GM21367 (cell line): ENCODE data around the gene LMO7.

ENCODE experiments used
- ATAC-seq: cut with Tn5 transposase; IDR thresholded peaks from one replicate; pipeline ENCODE4 v1.9.1; 2021; ENCODE audit not compliant: unreplicated experiment

Gene LMO7

DNA sequence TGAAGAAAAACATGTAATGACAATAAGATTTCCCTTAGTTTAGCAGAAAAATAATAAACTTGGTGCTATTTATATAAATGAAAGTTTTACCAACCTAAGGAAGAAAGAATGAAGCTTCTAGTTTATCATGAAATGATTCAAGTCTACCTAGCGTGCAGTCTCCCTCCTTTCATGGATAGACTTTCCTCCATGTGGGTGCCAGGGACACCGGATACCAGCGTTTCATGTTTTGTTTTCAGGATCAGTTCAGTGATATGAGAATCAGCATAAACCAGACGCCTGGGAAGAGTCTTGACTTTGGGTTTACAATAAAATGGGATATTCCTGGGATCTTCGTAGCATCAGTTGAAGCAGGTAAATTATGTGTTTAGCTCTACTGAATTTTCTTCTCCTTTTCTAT, 196.7 kb downstream of the LMO7 start:
- no peak for ATAC-seq

- ATAC-seq, result no peak
Measured at GRCh38 chr13:75836441-75836840, 200.3 kb downstream of the LMO7 start.

DNA sequence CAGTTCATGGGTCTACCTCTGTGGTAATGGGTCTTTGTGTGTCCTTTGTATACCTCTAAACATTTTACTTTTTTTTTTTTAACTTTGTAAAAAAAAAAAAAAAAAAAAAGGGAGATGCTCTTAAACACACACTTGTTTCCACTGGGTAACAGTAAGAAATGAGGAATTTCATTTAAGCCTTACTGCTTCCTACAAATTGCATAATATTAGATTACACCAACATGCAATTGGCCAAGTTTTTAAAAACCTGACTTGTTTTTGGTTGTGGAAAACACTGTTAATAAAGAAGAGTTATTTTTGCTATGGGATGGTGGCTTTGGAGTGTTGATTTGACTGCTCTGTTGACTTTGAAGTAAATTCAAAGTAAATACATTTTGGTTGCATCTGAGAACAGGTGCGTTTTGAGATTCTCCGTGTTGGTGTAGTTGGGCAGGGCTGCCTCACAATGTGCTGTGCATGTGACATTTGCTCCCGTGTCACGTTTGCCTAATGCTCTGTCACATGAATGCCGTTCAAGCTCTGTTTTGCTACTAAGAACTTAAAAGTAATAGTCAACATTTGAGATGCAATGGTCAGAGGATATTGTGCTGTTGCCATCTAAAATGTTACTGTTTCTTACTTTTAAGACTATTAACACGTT, 202.4 kb downstream of the LMO7 start:
- ATAC-seq, result no peak

- ATAC-seq, result no peak
Measured at GRCh38 chr13:75839406-75839805, 203.3 kb downstream of the LMO7 start.

GRCh38 chr13:75841905-75842304, 205.8 kb downstream of the LMO7 start:
- no peak for ATAC-seq

- no peak for ATAC-seq
Measured at GRCh38 chr13:75843074-75843473, 206.9 kb downstream of the LMO7 start.

DNA sequence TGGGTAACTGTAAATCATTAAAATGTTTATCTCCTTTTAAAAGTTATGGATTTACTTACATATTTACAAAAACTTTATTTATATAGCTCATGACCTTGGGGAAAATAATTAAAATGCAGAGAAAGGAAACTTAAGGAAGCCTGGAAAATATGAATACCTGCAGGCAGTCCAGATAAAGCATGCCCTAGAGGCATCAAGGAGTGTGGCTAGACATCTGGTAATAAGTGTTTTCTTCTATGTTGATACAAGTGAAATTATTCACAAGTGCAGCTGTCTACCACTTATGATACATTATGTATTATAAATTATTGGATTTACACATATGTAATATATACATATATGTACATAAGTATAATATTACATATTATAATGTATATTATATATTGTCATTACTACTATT, 207.9 kb downstream of the LMO7 start:
- no peak for ATAC-seq

DNA sequence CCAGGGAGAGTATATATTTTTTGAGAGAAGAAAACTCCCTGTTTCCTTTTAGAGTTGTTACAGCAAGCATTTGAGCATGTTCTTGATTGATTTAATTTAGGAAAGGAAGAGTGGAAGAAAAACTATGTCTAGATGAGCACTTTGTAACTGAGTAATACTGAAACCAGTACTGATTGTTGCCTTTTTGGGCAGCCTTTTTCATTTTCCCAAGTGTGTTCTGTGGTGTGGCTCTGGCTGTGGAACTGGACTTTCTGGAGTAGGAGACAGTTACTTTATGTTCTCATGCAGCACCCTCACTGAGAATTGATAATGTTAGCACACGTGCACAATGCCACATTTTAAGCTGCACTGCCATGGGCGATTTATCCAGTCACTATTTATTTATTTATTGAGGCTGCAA, 211.5 kb downstream of the LMO7 start:
- ATAC-seq, result no peak

- ATAC-seq, result no peak
Measured at GRCh38 chr13:75850916-75851315, 214.8 kb downstream of the LMO7 start.

GRCh38 chr13:75855216-75855615, 219.1 kb downstream of the LMO7 start:
- no peak for ATAC-seq

GRCh38 chr13:75855847-75856246, 219.7 kb downstream of the LMO7 start:
- no peak for ATAC-seq

DNA sequence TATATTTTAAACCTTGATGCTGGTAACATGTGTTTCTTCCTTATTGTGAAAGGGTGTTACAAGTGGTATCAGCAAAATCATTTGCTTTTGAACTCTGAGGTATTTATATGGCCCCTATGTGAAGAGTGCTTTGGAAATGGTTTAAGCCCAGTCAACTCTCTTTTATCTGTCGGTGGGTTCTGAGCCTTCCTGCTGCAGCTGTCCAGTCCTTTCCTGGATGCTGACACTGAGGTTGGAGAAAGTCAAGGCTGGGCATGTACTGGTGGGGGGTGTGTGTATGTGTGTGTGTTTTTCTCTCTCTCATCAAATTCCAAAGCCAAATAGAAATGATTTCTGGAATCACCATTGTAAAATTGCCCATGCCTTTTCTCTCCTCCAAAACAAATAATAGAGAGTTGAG, 221.2 kb downstream of the LMO7 start:
- no peak for ATAC-seq

DNA sequence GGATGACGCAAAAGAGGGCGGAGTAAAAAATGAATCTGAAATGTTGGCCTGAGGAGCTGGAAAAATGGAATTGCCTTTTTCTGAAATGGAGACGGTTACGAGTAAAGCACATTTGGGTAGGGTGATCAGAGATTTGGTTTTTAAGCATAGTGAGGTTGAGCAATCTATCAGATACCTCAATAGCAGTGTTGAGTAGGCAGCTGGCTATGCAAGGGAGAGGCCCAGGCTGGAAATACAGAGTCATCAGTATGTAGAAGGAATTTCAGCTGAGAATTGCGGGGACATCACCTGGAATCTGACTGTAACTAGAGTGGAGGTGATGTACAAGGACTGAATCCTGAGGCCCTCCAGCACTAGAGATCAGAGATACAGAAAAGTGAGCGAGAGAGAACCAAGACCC, 224.8 kb downstream of the LMO7 start:
- ATAC-seq, result no peak

DNA sequence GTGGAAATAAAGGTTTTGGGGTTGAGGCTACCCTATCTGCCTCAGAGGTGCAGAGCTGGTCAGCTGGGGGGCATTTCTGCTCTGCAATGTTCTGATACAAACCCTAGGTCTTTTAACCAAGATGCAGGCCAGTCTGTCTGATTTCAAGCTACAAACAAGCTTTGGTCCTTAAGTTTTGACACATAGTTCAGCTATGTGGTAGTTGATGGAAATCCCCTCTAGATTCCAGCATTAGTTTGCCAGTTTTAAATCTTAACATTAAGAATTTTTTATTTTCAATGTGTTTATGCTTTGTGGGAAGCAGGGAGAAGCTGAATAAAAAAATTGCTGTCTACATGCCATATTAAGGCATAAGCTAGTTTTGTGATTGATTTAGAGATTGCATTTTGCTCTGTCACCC, 225.7 kb downstream of the LMO7 start:
- no peak for ATAC-seq

- ATAC-seq, result no peak
Measured at GRCh38 chr13:75864718-75865117, 228.6 kb downstream of the LMO7 start.

DNA sequence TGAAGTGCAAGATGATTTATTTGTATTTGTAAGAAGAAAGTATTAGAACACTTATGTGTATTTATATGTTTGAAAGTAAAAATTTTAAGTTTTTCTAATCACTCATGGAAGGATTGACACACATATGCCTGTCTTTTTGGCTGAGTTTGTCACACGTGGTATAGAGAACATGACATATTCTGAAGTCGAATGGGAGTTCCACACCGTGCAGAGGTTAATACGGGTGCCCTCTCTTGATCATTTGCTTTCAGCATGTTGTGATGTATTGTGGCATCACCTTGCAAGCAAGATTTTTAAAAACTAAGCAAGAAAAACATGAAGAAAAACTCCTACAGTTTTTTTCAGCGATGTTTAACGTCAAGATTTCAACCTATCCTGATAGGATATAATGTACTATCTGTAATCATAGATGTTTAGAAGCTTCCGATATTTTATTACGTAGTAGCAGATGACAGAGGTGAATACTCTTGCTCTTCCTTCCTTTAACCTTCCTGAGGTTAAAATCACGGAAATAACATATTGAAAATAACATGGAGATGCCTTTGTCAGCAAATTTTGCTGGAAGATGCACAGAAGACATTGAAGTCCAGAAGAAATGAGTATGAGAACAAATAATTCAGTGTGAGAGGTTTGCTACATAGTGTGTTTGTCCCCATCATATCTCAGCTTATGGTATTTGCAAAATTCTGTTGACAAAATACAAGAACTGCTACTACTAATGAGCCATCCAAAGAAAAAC, 231.4 kb downstream of the LMO7 start:
- ATAC-seq, result no peak

DNA sequence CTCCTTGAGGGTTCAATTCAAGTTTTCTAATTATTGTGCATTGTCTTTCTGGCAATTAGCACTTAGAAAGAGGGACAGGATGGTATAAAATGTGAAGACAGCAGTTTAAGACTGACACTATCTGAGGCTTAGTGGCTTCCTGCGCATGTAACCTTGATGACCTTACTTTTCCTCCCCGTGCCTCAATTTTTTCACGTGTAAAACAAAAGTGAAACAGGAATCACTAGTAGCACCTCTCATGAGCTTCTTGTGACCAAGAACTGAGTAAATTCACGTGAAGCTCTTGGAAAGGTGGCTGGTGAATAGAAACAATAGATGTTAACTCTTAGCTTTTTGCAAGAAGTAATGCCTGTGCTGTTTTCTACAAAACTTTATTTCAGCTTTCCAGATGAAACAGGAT, 233.9 kb downstream of the LMO7 start:
- ATAC-seq, result no peak

DNA sequence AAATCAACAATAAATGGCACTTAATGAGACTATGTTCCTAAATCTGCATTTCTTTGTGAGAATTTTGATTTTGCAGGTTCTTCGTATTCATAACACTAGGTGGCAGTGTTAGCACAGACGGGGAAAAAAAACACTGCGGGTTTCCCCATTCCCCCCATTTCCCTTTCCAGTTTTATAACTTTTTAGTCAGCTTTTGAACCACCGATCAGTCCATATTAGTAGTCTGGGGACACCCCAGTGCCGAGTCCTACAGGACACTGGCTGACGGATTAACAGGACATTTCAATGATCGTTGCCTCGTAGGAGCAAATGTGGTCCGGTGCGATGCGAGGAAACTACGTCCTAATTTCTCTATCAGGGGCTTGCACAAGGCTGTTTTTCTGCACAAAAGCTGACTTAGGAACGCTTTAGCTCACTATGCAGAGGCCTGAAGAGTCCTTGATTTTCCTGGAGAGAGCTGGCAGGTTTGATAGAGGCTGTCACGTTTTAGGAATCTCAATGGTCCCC, 234.3 kb downstream of the LMO7 start:
- ATAC-seq, result no peak

DNA sequence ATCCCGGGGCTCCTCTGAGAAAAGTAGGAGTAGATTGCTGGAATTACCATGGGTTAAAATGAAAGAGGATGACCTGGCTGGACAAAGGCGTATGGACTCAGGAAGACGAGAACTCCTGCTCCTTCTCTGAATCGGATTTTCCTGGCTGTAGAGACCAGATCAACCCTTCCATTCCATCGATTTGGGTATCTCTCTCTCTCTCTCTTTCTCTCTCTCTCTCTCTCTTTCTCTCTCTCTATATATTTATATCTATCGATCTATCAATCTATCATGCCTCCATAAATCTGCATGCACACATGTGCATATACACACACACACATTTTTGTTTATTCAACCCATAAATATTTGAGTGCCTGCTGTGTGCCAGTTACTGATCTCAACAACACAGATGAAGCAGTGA, 234.9 kb downstream of the LMO7 start:
- no peak for ATAC-seq

- ATAC-seq, result no peak
Measured at GRCh38 chr13:75872980-75873379, 236.8 kb downstream of the LMO7 start.

DNA sequence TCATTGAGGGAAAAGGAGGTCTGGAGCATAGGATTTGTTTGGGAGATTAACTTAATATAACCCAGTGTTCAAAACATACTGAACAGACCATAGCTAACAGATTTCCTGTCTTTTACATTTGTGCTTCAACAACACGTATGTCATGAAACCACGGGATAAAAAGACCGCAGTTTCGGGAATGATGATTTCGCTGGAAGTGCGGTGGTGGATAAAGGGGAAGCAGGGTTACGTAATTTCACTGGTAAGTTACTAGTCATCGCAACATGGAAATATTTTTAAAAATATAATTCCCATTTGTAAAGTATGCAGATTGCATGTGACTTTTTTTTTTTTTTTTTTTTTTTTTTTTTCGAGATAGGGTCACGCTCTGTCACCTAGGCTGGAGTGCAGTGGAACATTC, 237.4 kb downstream of the LMO7 start:
- ATAC-seq, result no peak

DNA sequence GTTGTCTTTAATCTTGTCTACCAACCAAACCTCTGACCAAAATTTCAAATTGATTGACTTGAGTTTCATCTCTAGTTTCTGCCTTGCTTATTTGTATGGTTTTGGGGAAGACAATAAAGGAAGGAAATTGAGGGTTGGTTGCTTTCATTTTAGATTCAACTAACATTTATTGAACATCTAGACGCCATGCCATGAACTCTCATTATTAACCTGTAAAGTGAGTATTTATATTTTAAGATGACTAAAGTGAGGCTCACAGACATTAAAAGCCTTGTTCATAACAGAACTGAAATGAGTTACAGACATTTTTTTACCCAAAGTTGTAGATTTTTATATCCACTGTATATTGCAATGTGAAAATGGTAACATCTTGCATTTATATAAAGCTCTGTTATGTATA, 239.3 kb downstream of the LMO7 start:
- ATAC-seq, result no peak
